OCI-LY7 (cell line): Measurements from ENCODE around the gene CCDC9.

Source experiments
- CTCF ChIP-seq: fragments of 200-600 bp; sonication (generic); conservative IDR thresholded peaks from 2 replicates; pipeline ENCODE4 v1.5.1; 2014; ENCODE audit warnings: mild to moderate bottlenecking, antibody characterized with exemption, low read length, moderate library complexity, mixed read lengths
- EZH2phosphoT487 ChIP-seq: fragments of 200-600 bp; sonication (generic); IDR thresholded peaks from 2 replicates; pipeline ENCODE4 v1.6.1; 2018; ENCODE audit warnings: low read depth, borderline replicate concordance, mild to moderate bottlenecking, mixed run types, antibody characterized with exemption, low read length, moderate library complexity, mixed read lengths

GRCh38 chr19:47305309-47305751 lies 49.0 kb downstream of the CCDC9 start:
- TF ChIP-seq CTCF (peak; percentile 99), EZH2phosphoT487 (no peak)
